H1 (cell line): Measurements from ENCODE around the gene KCND3. TPM values are rescaled to one million over a fixed set of nuclear protein-coding genes. Genes with fewer than 3 reads are reported as not detected.

ENCODE experiments used
- GABPA ChIP-seq: IDR thresholded peaks from 2 replicates; pipeline ENCODE4 v1.6.1; 2011; ENCODE audit warnings: mild to moderate bottlenecking, low read length, moderate library complexity, borderline replicate concordance; ENCODE audit not compliant: insufficient read depth
- RXRA ChIP-seq: IDR thresholded peaks from 2 replicates; pipeline ENCODE4 v1.6.1; 2011; ENCODE audit warnings: low read depth, mild to moderate bottlenecking, low read length, moderate library complexity; ENCODE audit not compliant: insufficient read depth
- SRF ChIP-seq: IDR thresholded peaks from 2 replicates; pipeline ENCODE4 v1.6.1; 2011; ENCODE audit warnings: mild to moderate bottlenecking, low read depth, low read length, moderate library complexity
- polyA plus RNA-seq, 7 experiments: library from polyadenylated mRNA; depleted of rRNA in 3 of 7; stranded (reverse) in 5 of 7; unstranded in 2 of 7; fragments of >200 nt in 5 of 7; fragments of 200-250 nt in 2 of 7; gene quantifications; 1 replicate in 5 of 7; 2 replicates in 1 of 7; 4 replicates in 1 of 7; pipeline versions ENCODE4 v1.2.1 to v1.2.3, GENCODE V29; 2011 to 2013; ENCODE audit warnings: missing spikeins in 2 of 7, mixed read lengths in 2 of 7
- total RNA-seq: library from RNA; stranded (reverse); fragmentation: NEBNext Ultra II Directional; extraction: Animal tissue kit (Norgen Biotek cat#: 25700); gene quantifications from 2 replicates; pipeline ENCODE4 v1.2.1, GENCODE V29; 2021

KCND3 gene
- total and polyA plus RNA-seq, 2 of the 8 experiments (the other 6 are each of a cell fraction or from before 2014, with no cell fraction given) = 0.14 to 0.48 TPM

DNA sequence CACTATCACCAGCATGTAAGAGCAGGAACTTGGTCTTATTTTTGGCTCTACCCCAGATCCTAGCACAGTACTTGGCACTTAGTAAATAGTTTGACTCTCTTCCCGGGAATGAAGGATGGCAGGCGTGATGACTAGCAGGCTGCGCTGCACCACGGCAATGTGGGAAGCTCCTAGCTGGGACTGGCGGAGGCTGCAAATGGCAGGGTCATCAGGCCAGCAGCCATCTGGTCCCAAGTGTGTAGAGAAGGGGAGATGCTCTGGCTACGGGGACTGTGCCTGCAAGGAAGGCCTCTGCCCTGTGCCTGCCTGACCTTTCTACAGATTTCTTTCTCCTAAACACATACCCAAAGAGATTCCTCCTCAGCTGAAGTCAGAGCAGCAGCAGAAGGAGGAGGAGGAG, 95.0 kb downstream of the KCND3 start (continued):
- TF ChIP-seq RXRA (no peak), SRF (no peak), GABPA (no peak)
